ENCODE data around the gene ECHDC3.

DNA sequence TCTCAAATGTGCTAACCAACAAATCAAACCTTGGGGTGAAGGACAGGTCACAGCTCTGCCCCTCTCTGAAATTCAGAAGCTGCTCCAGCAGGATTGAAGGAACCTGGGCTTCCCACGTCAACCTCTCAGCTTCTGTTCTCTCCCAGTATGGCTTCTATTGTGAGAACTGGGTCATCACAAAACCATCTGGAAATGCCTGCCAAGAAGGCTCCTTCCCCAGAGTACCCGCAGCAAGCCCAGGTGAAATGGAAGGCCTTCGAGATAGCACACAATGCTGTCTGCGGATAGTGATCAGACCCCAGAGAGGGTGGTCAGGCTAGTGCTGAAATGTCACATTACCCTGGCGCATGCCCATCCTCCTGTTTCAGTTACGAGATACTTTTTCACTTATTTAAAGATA, 64.5 kb downstream of the ECHDC3 start:
- TF ChIP-seq, protein P1, sequence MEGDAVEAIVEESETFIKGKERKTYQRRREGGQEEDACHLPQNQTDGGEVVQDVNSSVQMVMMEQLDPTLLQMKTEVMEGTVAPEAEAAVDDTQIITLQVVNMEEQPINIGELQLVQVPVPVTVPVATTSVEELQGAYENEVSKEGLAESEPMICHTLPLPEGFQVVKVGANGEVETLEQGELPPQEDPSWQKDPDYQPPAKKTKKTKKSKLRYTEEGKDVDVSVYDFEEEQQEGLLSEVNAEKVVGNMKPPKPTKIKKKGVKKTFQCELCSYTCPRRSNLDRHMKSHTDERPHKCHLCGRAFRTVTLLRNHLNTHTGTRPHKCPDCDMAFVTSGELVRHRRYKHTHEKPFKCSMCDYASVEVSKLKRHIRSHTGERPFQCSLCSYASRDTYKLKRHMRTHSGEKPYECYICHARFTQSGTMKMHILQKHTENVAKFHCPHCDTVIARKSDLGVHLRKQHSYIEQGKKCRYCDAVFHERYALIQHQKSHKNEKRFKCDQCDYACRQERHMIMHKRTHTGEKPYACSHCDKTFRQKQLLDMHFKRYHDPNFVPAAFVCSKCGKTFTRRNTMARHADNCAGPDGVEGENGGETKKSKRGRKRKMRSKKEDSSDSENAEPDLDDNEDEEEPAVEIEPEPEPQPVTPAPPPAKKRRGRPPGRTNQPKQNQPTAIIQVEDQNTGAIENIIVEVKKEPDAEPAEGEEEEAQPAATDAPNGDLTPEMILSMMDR (IDR thresholded peaks at IDR 0.05; ENCODE audit: low read depth, low read length, poor library complexity, severe bottlenecking) = no peak
- TF ChIP-seq EZH2phosphoT487 (IDR thresholded peaks at IDR 0.05; ENCODE audit: borderline replicate concordance, low read length) = no peak
